Body of pancreas (tissue), 4 donors: ENCODE data around the gene TSHZ2. TPM values are rescaled to one million over a fixed set of nuclear protein-coding genes. Genes with fewer than 3 reads are reported as not detected.
"Not testable (repeated sequence)": the region's sequence is repeated elsewhere in the genome, so short reads cannot be mapped to it uniquely, and the experiment has no call there.

Experiments
- ATAC-seq: fragments of 150-250 bp; one replicate; pipeline ENCODE4 v1.9.1; 2016
- DNase-seq, 4 donors: peaks; one replicate each; pipeline ENCODE4 v3.0.0-alpha.2; 2019
- H3K27ac ChIP-seq, 4 donors: fragments of 200-600 bp; sonication (generic); 1 replicate in 3 of 4; 2 replicates in 1 of 4; pipeline versions ENCODE4 v1.5.1 to v1.6.1; 2016 to 2019; ENCODE audit warnings: mild to moderate bottlenecking in 1 of 4, mixed read lengths in 1 of 4, moderate library complexity in 1 of 4
- H3K27me3 ChIP-seq, 2 donors: fragments of 200-600 bp; sonication (generic); one replicate each; pipeline ENCODE4 v1.6.0; 2016; ENCODE audit warnings: mild to moderate bottlenecking in 1 of 2
- H3K36me3 ChIP-seq, 2 donors: fragments of 200-600 bp; sonication (generic); replicated peaks in 1 of 2; 2 replicates each; pipeline ENCODE4 v1.5.1; 2016; ENCODE audit warnings: low read depth in 2 of 2; ENCODE audit not compliant: insufficient read depth in 1 of 2
- H3K4me1 ChIP-seq: fragments of 200-600 bp; sonication (generic); one replicate; pipeline ENCODE4 v1.6.0; 2016
- H3K4me3 ChIP-seq, 2 donors: fragments of 200-600 bp; sonication (generic); 1 replicate in 1 of 2; 2 replicates in 1 of 2; pipeline ENCODE4 v1.5.1; 2016 to 2019
- H3K9me3 ChIP-seq, 3 donors: fragments of 200-600 bp; sonication (generic); 1 replicate in 2 of 3; 2 replicates in 1 of 3; pipeline ENCODE4 v1.5.1; 2016
- CTCF ChIP-seq, 7 experiments: fragments of 450-650 bp in 4 of 7; fragments of 200-600 bp in 3 of 7; sonication (generic) in 3 of 7; IDR thresholded peaks; one replicate each; pipeline ENCODE4 v1.5.1; 2016 to 2019; ENCODE audit warnings: antibody characterized with exemption in 7 of 7
- POLR2A ChIP-seq, 3 donors: fragments of 450-650 bp; IDR thresholded peaks; one replicate each; pipeline ENCODE4 v1.6.1; 2016; ENCODE audit warnings: antibody characterized with exemption in 3 of 3, mild to moderate bottlenecking in 2 of 3
- WGBS, 2 donors: methylation state at CpG; one replicate each; pipeline ENCODE4 v1.1.5; 2017; 5-methylcytosine and 5-hydroxymethylcytosine counted together
- intact Hi-C: fragments of 100-400 bp; cut with DNase I; formaldehyde crosslinking; loops from one replicate; pipeline ENCODE4 v1.15.1; 2023
- total RNA-seq, 2 donors: library from RNA; depleted of rRNA; stranded (reverse); fragments of >200 nt; gene quantifications; one replicate each; pipeline ENCODE4 v1.1.0, GENCODE V29; 2016

The TSHZ2 gene
- total RNA-seq, 2 donors from 2014 or later, result 6.0 to 9.6 TPM

- ATAC-seq, result no peak
- no peaks in the 10 kb centered on the region for H3K4me1 ChIP-seq
- DNase-seq, result no peak
- no peaks in the 10 kb centered on the region for H3K27me3 ChIP-seq
- no peak overlapping the region for H3K27ac ChIP-seq
- H3K36me3 ChIP-seq, result no peaks in the 10 kb centered on the region
- H3K4me3 ChIP-seq, result no peak overlapping the region
- H3K9me3 ChIP-seq, result no peaks in the 10 kb centered on the region
- 82 to 85% methylated on average over 7 of the region's 7 CpGs for WGBS, 2 donors
- TF ChIP-seq POLR2A (IDR thresholded peaks at IDR 0.05) (no peak), CTCF (IDR thresholded peaks at IDR 0.05) (no peak)
- intact Hi-C loops, result no loop called here
Observed at GRCh38 chr20:53503517-53503919, 531.4 kb downstream of the TSHZ2 start.

- H3K36me3 ChIP-seq, H3K27ac ChIP-seq, H3K9me3 ChIP-seq, H3K4me3 ChIP-seq, DNase-seq, H3K4me1 ChIP-seq, H3K27me3 ChIP-seq, ATAC-seq, intact Hi-C loops: not testable (repeated sequence)
- WGBS, 2 donors, result 71 to 91% methylated on average over 11 to 17 of the region's 19 CpGs
Observed at GRCh38 chr20:53504106-53504505, 531.9 kb downstream of the TSHZ2 start.

- Histone ChIP-seq H3K27ac (no peak overlapping the region), H3K36me3 (no peaks in the 10 kb centered on the region), H3K4me1 (no peaks in the 10 kb centered on the region), H3K9me3 (no peaks in the 10 kb centered on the region), H3K27me3 (no peaks in the 10 kb centered on the region), H3K4me3 (no peak overlapping the region)
- DNase-seq, result no peak
- no peak for ATAC-seq
- intact Hi-C loops, result no loop called here
- WGBS, 2 donors, result 73 to 80% methylated on average over 9 of the region's 9 CpGs
- TF ChIP-seq POLR2A (IDR thresholded peaks at IDR 0.05), result no peak
- no peak for TF ChIP-seq CTCF (IDR thresholded peaks at IDR 0.05)
Observed at GRCh38 chr20:53510262-53510661, 538.1 kb downstream of the TSHZ2 start.

- no peaks in the 10 kb centered on the region for H3K36me3 ChIP-seq
- intact Hi-C loops, result no loop called here
- H3K9me3 ChIP-seq, result no peaks in the 10 kb centered on the region
- no peaks in the 10 kb centered on the region for H3K27me3 ChIP-seq
- ATAC-seq (no peak), DNase-seq (no peak)
- TF ChIP-seq CTCF (IDR thresholded peaks at IDR 0.05), result no peak
- no peak overlapping the region for H3K4me3 ChIP-seq
- no peak overlapping the region for H3K27ac ChIP-seq
- 68 to 83% methylated on average over 4 to 5 of the region's 8 CpGs for WGBS, 2 donors
- H3K4me1 ChIP-seq, result no peaks in the 10 kb centered on the region
Observed at GRCh38 chr20:53510704-53511103, 538.5 kb downstream of the TSHZ2 start.

GRCh38 chr20:53512076-53512475, 539.9 kb downstream of the TSHZ2 start:
- no peaks in the 10 kb centered on the region for H3K36me3 ChIP-seq
- TF ChIP-seq CTCF (IDR thresholded peaks at IDR 0.05), result no peak
- TF ChIP-seq POLR2A (IDR thresholded peaks at IDR 0.05), result no peak
- H3K4me1 ChIP-seq, result no peaks in the 10 kb centered on the region
- intact Hi-C loops, result no loop called here
- 74 to 80% methylated on average over 9 of the region's 9 CpGs for WGBS, 2 donors
- ATAC-seq, result no peak
- DNase-seq, result no peak
- H3K27me3 ChIP-seq, result no peaks in the 10 kb centered on the region
- no peak overlapping the region for H3K27ac ChIP-seq
- no peak overlapping the region for H3K4me3 ChIP-seq
- no peaks in the 10 kb centered on the region for H3K9me3 ChIP-seq
